Breast epithelium (tissue), 4 donors: ENCODE results near the gene IL1RL1. TPM values are rescaled to one million over a fixed set of nuclear protein-coding genes. Genes with fewer than 3 reads are reported as not detected.

Experiments used
- DNase-seq, 2 donors: peaks; one replicate each; pipeline ENCODE4 v3.0.0-alpha.2; 2019; ENCODE audit warnings: low spot score in 2 of 2
- H3K27ac ChIP-seq, 2 donors: fragments of 200-600 bp; sonication (generic) in 1 of 2; one replicate each; pipeline ENCODE4 v1.5.1; 2016 to 2019; ENCODE audit warnings: mild to moderate bottlenecking in 1 of 2
- H3K27me3 ChIP-seq, 2 donors: fragments of 200-600 bp; sonication (generic) in 1 of 2; one replicate each; pipeline versions ENCODE4 v1.5.1 to v1.6.0; 2017 to 2019; ENCODE audit warnings: control low read depth in 1 of 2, mild to moderate bottlenecking in 1 of 2
- H3K36me3 ChIP-seq: fragments of 200-600 bp; one replicate; pipeline ENCODE4 v1.5.1; 2019
- H3K4me1 ChIP-seq, 2 donors: fragments of 200-600 bp; sonication (generic); one replicate each; pipeline ENCODE4 v1.5.1; 2016 to 2019; ENCODE audit warnings: control low read depth in 1 of 2
- H3K4me3 ChIP-seq, 3 donors: fragments of 200-600 bp; sonication (generic); 1 replicate in 2 of 3; 2 replicates in 1 of 3; pipeline ENCODE4 v1.5.1; 2016 to 2019; ENCODE audit warnings: mild to moderate bottlenecking in 3 of 3, moderate library complexity in 2 of 3
- H3K9me3 ChIP-seq, 2 donors: fragments of 200-600 bp; sonication (generic) in 1 of 2; one replicate each; pipeline ENCODE4 v1.5.1; 2016 to 2019; ENCODE audit warnings: control low read depth in 1 of 2
- POLR2A ChIP-seq: fragments of 450-650 bp; IDR thresholded peaks from one replicate; pipeline ENCODE4 v1.6.1; 2016; ENCODE audit warnings: antibody characterized with exemption, mild to moderate bottlenecking, moderate library complexity
- POLR2AphosphoS5 ChIP-seq, 3 donors: sonication (generic); formaldehyde crosslinking; IDR thresholded peaks; one replicate each; pipeline ENCODE4 v1.6.1; 2017; ENCODE audit warnings: antibody characterized with exemption in 3 of 3
- intact Hi-C: fragments of 100-400 bp; cut with DNase I; formaldehyde crosslinking; loops from one replicate; pipeline ENCODE4 v1.15.1; 2023; ENCODE audit warnings: low total_unique reads
- total RNA-seq, 3 donors: library from RNA; depleted of rRNA; stranded (reverse); fragments of >200 nt; gene quantifications; one replicate each; pipeline ENCODE4 v1.1.0, GENCODE V29; 2016
- TF ChIP-seq, protein P1 (sequence below), 3 donors: fragments of 450-650 bp; IDR thresholded peaks; one replicate each; pipeline ENCODE4 v1.5.1; 2016 to 2017; ENCODE audit warnings: antibody characterized with exemption in 3 of 3, mild to moderate bottlenecking in 3 of 3, moderate library complexity in 3 of 3

IL1RL1 gene
- total RNA-seq, 3 donors from 2014 or later = 6.3 to 27.8 (median 12.1) TPM

DNA sequence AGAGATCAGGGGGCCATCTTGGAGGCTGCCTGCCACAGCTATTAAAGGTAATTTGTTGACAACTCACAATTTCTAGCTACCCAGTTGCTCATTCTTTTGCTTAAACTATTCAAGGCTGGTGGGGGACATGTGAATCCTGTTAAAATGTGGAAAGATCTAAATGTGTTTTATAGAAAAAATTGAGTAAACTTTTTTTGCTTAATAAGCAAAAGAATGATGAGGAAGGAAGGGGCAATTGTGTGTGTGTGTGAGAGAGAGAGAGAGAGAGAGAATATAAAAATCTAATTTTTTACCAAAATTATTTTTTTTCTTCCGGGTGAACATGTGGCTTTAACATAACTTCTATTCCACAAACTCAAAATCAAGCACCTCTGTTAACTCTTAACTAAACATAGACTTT, 5.2 kb upstream of the IL1RL1 start:
- H3K9me3 ChIP-seq = no peaks in the 10 kb centered on the region
- H3K27ac ChIP-seq = no peak overlapping the region
- no peak overlapping the region for H3K4me3 ChIP-seq
- no peak for DNase-seq
- TF ChIP-seq POLR2A (no peak), POLR2AphosphoS5 (IDR thresholded peaks at IDR 0.05) (no peak)
- TF ChIP-seq, protein P1, sequence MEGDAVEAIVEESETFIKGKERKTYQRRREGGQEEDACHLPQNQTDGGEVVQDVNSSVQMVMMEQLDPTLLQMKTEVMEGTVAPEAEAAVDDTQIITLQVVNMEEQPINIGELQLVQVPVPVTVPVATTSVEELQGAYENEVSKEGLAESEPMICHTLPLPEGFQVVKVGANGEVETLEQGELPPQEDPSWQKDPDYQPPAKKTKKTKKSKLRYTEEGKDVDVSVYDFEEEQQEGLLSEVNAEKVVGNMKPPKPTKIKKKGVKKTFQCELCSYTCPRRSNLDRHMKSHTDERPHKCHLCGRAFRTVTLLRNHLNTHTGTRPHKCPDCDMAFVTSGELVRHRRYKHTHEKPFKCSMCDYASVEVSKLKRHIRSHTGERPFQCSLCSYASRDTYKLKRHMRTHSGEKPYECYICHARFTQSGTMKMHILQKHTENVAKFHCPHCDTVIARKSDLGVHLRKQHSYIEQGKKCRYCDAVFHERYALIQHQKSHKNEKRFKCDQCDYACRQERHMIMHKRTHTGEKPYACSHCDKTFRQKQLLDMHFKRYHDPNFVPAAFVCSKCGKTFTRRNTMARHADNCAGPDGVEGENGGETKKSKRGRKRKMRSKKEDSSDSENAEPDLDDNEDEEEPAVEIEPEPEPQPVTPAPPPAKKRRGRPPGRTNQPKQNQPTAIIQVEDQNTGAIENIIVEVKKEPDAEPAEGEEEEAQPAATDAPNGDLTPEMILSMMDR (IDR thresholded peaks at IDR 0.05) = no peak
- no peaks in the 10 kb centered on the region for H3K4me1 ChIP-seq
- H3K36me3 ChIP-seq = no peaks in the 10 kb centered on the region
- no peaks in the 10 kb centered on the region for H3K27me3 ChIP-seq
- intact Hi-C loops = no loop called here

DNA sequence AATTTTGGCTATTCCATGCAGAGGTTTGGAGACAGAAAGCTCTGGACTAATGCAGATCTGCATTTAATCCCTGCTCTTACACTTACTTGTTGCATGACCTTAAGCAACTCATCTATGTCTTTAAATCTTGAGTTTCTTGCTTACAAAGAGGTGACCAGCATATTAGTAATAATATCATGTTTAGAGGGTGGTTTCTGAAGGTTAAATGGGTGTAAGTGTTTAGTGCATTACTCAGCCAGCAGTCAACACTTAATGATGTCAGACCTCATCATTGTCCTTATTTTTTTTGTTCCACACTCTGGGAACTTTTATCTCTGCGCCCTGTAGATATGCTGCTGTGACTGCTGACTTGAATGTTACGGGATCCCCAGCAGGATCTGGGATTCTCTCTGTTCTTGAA, 1.7 kb downstream of the IL1RL1 start:
- Histone ChIP-seq H3K27ac (no peak overlapping the region), H3K9me3 (no peaks in the 10 kb centered on the region), H3K4me1 (no peaks in the 10 kb centered on the region), H3K27me3 (no peaks in the 10 kb centered on the region), H3K36me3 (no peaks in the 10 kb centered on the region), H3K4me3 (no peak overlapping the region)
- TF ChIP-seq POLR2AphosphoS5 (IDR thresholded peaks at IDR 0.05) (no peak), POLR2A (no peak)
- TF ChIP-seq, protein P1 (IDR thresholded peaks at IDR 0.05) = no peak
- intact Hi-C loops = no loop called here
- DNase-seq = no peak

DNA sequence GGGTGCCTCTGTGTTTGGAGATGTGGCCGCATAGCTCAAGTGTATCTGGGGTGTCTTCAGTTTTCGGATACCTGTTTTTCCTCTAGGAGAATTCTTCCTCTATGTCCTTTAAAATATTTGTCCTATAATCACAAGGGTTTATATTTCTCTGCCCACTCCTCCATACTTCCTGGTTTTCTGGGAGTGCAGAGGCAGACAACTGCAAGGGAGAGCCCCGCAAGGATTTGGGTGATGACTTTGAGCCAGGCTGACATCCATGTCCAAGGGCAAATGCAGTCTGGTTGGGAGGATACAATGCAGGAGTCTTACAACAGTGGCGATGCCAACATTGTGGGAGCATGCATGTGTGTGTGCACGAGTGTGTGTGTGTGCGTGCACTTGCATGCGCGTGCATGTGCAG, 2.1 kb downstream of the IL1RL1 start:
- Histone ChIP-seq H3K27ac (no peak overlapping the region), H3K4me1 (no peaks in the 10 kb centered on the region), H3K4me3 (no peak overlapping the region), H3K36me3 (no peaks in the 10 kb centered on the region), H3K9me3 (no peaks in the 10 kb centered on the region), H3K27me3 (no peaks in the 10 kb centered on the region)
- intact Hi-C loops = no loop called here
- TF ChIP-seq POLR2AphosphoS5 (IDR thresholded peaks at IDR 0.05) (no peak), POLR2A (no peak)
- TF ChIP-seq, protein P1 (IDR thresholded peaks at IDR 0.05) = no peak
- no peak for DNase-seq

DNA sequence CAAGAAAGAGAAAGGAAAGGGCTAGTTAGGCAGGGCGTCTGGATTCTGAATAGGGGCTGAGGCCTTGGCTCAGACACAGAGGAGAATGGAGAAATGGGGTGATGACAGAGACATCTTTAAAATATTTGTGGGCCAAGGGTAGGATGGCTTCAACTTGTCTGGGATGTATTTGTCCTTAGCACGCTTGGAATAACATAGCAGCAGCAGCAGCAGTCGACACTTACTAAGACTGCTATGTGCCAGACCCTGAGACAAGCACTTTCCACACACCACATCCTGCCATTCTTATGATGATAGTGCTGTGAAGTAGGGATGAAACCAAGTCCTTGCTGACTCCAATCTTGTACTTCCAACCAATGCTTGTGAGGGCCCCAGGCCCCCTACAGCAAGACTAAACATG, 2.6 kb downstream of the IL1RL1 start:
- DNase-seq = no peak
- intact Hi-C loops = no loop called here
- no peak overlapping the region for H3K4me3 ChIP-seq

DNA sequence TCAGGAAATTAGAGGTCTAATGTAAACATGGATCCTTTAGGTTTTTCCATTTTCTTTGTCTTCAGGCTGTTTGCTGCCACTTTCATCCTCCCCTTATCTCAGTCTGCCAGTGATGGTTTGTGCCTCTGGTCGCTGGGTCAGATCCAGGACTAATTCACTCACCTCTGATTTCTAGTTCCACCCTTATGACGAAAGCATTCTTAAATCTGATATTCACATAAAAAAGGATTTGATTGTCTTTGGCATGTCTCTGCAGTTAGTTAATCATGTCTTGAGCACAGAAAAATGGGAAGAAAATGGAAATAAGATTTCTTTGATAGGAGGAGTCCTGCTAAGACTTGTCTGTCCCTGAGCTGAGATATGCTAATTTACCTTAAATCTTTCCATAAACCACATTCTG, 4.6 kb downstream of the IL1RL1 start:
- DNase-seq = no peak
- no peak overlapping the region for H3K27ac ChIP-seq
- H3K9me3 ChIP-seq = no peaks in the 10 kb centered on the region
- H3K36me3 ChIP-seq = no peaks in the 10 kb centered on the region
- TF ChIP-seq POLR2AphosphoS5 (IDR thresholded peaks at IDR 0.05) (no peak), POLR2A (no peak)
- TF ChIP-seq, protein P1 (IDR thresholded peaks at IDR 0.05) = no peak
- no peaks in the 10 kb centered on the region for H3K27me3 ChIP-seq
- H3K4me1 ChIP-seq = no peaks in the 10 kb centered on the region
- intact Hi-C loops = no loop called here
- no peak overlapping the region for H3K4me3 ChIP-seq

More for the DNA sequence above, 2.6 kb downstream of the IL1RL1 start:
- Histone ChIP-seq H3K9me3 (no peaks in the 10 kb centered on the region), H3K36me3 (no peaks in the 10 kb centered on the region), H3K4me1 (no peaks in the 10 kb centered on the region), H3K27me3 (no peaks in the 10 kb centered on the region), H3K27ac (no peak overlapping the region)
- no peak for TF ChIP-seq POLR2AphosphoS5 (IDR thresholded peaks at IDR 0.05)
- TF ChIP-seq POLR2A = no peak
- TF ChIP-seq, protein P1 (IDR thresholded peaks at IDR 0.05) = no peak
